CD4-positive, alpha-beta T cell (primary cell): ENCODE results near the gene TNRC18. TPM values are rescaled to one million over a fixed set of nuclear protein-coding genes. Genes with fewer than 3 reads are reported as not detected.

Experiments used
- ATAC-seq: fragments of 200-7000 bp; cut with Tn5 transposase; one replicate; pipeline ENCODE4 v1.10.0; 2022; ENCODE audit warnings: mild to moderate bottlenecking; ENCODE audit not compliant: poor library complexity
- CTCF ChIA-PET: fragments of 350-600 bp; sonication (Branson Sonifier 250); formaldehyde crosslinking; loops from one replicate; lab custom pipeline; 2021; ENCODE audit warnings: antibody characterized with exemption, inconsistent platforms; lab: Charles Lee
- POLR2A ChIA-PET: fragments of 350-600 bp; sonication (Branson Sonifier 250); formaldehyde crosslinking; loops from one replicate; lab custom pipeline; 2021; ENCODE audit warnings: antibody characterized with exemption, inconsistent platforms; lab: Charles Lee
- DNase-seq, 14 experiments: peaks; one replicate each; pipeline ENCODE4 v3.0.0-alpha.2; 2013 to 2020; ENCODE audit warnings: mixed read lengths in 2 of 14
- H3K27ac ChIP-seq, 2 donors: one replicate each; pipeline versions ENCODE4 v1.5.1 to v1.7.0; 2013; ENCODE audit warnings: low read length in 2 of 2, low read depth in 1 of 2, mild to moderate bottlenecking in 1 of 2
- H3K27me3 ChIP-seq, 2 experiments: 1 replicate in 1 of 2; 2 replicates in 1 of 2; pipeline versions ENCODE4 v1.6.1 to v1.7.0; 2013; ENCODE audit warnings: low read length in 2 of 2, control low read depth in 1 of 2, mild to moderate bottlenecking in 1 of 2, moderate library complexity in 1 of 2; ENCODE audit not compliant: insufficient read depth in 2 of 2, control insufficient read depth in 1 of 2
- H3K36me3 ChIP-seq: one replicate; pipeline ENCODE4 v1.6.1; 2013; ENCODE audit warnings: low read length, control low read depth; ENCODE audit not compliant: insufficient read depth
- H3K4me1 ChIP-seq: one replicate; pipeline ENCODE4 v1.6.1; 2013; ENCODE audit warnings: low read length, control low read depth; ENCODE audit not compliant: insufficient read depth
- H3K4me3 ChIP-seq: one replicate; pipeline ENCODE4 v1.5.1; 2013; ENCODE audit warnings: mild to moderate bottlenecking, low read length, moderate library complexity
- H3K9me3 ChIP-seq, 2 experiments: 1 replicate in 1 of 2; 2 replicates in 1 of 2; pipeline versions ENCODE4 v1.6.1 to v1.7.0; 2013; ENCODE audit warnings: low read length in 2 of 2, mild to moderate bottlenecking in 2 of 2, control low read depth in 1 of 2, moderate library complexity in 1 of 2; ENCODE audit not compliant: control insufficient read depth in 1 of 2, insufficient read depth in 1 of 2
- H3K27ac Mint-ChIP-seq: one replicate; pipeline ENCODE4 v1.8.0; 2020; ENCODE audit warnings: mixed read lengths
- H3K27me3 Mint-ChIP-seq: one replicate; pipeline ENCODE4 v1.8.0; 2021; ENCODE audit warnings: mixed read lengths
- H3K36me3 Mint-ChIP-seq: one replicate; pipeline ENCODE4 v1.8.0; 2021; ENCODE audit warnings: low read depth, mixed read lengths
- H3K4me1 Mint-ChIP-seq: one replicate; pipeline ENCODE4 v1.8.0; 2021; ENCODE audit warnings: low read depth, mixed read lengths
- H3K4me3 Mint-ChIP-seq: one replicate; pipeline ENCODE4 v1.8.0; 2020; ENCODE audit warnings: mild to moderate bottlenecking, mixed read lengths
- H3K9me3 Mint-ChIP-seq: one replicate; pipeline ENCODE4 v1.8.0; 2020; ENCODE audit warnings: mixed read lengths
- CTCF ChIP-seq: fragments of 200-600 bp; IDR thresholded peaks from one replicate; pipeline ENCODE4 v1.8.0; 2022; ENCODE audit warnings: antibody characterized with exemption, mild to moderate bottlenecking
- intact Hi-C, 2 experiments: fragments of 100-400 bp; cut with DNase I in 1 of 2; cut with micrococcal nuclease in 1 of 2; formaldehyde crosslinking; loops; one replicate each; pipeline versions ENCODE4 v1.15.1 to v1.9.0; 2023 to 2025; cut with DNase I, micrococcal nuclease
- total RNA-seq, 174 experiments: library from RNA in 2 of 174; stranded (reverse) in 2 of 174; gene quantifications; one replicate each; pipeline ENCODE4 v1.2.3 and lab custom pipeline; 2021 to 2026

The TNRC18 gene
- total RNA-seq, 2 experiments from 2014 or later: 69.9 TPM

- DNase-seq (no peak), ATAC-seq (no peak)
- H3K4me3 ChIP-seq: no peak overlapping the region
- H3K27ac ChIP-seq: no peak overlapping the region
- POLR2A ChIA-PET: no interaction called here
- no peaks in the 10 kb centered on the region for H3K9me3 Mint-ChIP-seq
- no peak overlapping the region for H3K4me3 Mint-ChIP-seq
- H3K27ac Mint-ChIP-seq: no peak overlapping the region
- no peaks in the 10 kb centered on the region for H3K27me3 ChIP-seq
- H3K27me3 Mint-ChIP-seq: no peaks in the 10 kb centered on the region
- peaks cover 0 to 9% of the 10 kb centered on the region in 2 experiments for H3K9me3 ChIP-seq
- CTCF ChIA-PET: no interaction called here
- intact Hi-C loops: no loop called here
- H3K36me3 Mint-ChIP-seq: no peaks in the 10 kb centered on the region
- no peak for TF ChIP-seq CTCF
- H3K4me1 ChIP-seq: no peaks in the 10 kb centered on the region
- peaks cover 2% of the 10 kb centered on the region for H3K36me3 ChIP-seq
- H3K4me1 Mint-ChIP-seq: no peaks in the 10 kb centered on the region
Measured at GRCh38 chr7:5467645-5468044, 44.0 kb upstream of the TNRC18 start.

- intact Hi-C loops: no loop called here
- ChIA-PET CTCF (no interaction called here), POLR2A (no interaction called here)
- no peak for TF ChIP-seq CTCF
- H3K36me3 Mint-ChIP-seq: no peaks in the 10 kb centered on the region
- Histone ChIP-seq H3K9me3 (no peaks in the 10 kb centered on the region), H3K4me1 (no peaks in the 10 kb centered on the region), H3K4me3 (no peak overlapping the region), H3K36me3 (no peaks in the 10 kb centered on the region), H3K27ac (no peak overlapping the region), H3K27me3 (no peaks in the 10 kb centered on the region)
- DNase-seq: no peak
- no peaks in the 10 kb centered on the region for H3K9me3 Mint-ChIP-seq
- no peaks in the 10 kb centered on the region for H3K4me1 Mint-ChIP-seq
- ATAC-seq: no peak
- no peak overlapping the region for H3K4me3 Mint-ChIP-seq
- no peak overlapping the region for H3K27ac Mint-ChIP-seq
- no peaks in the 10 kb centered on the region for H3K27me3 Mint-ChIP-seq
Measured at GRCh38 chr7:5466551-5466950, 42.9 kb upstream of the TNRC18 start.

GRCh38 chr7:5463031-5463430, 39.4 kb upstream of the TNRC18 start:
- no peaks in the 10 kb centered on the region for H3K36me3 ChIP-seq
- DNase-seq (no peak), ATAC-seq (no peak)
- Mint-ChIP-seq H3K27ac (no peak overlapping the region), H3K4me1 (no peaks in the 10 kb centered on the region), H3K27me3 (peaks cover 4% of the 10 kb centered on the region), H3K4me3 (no peak overlapping the region), H3K36me3 (no peaks in the 10 kb centered on the region), H3K9me3 (no peaks in the 10 kb centered on the region)
- no peak overlapping the region for H3K27ac ChIP-seq
- intact Hi-C loops: no loop called here
- no peaks in the 10 kb centered on the region for H3K4me1 ChIP-seq
- H3K4me3 ChIP-seq: no peak overlapping the region
- no peaks in the 10 kb centered on the region for H3K9me3 ChIP-seq
- CTCF ChIA-PET: no interaction called here
- no peaks in the 10 kb centered on the region for H3K27me3 ChIP-seq
- POLR2A ChIA-PET: no interaction called here
- TF ChIP-seq CTCF: no peak
